ENCODE results near the gene ZNF341. TPM values are rescaled to one million over a fixed set of nuclear protein-coding genes. Genes with fewer than 3 reads are reported as not detected.
A peak's percentile ranks its signal among the peaks of the same experiment; 100 is the strongest.

Gene ZNF341
- total RNA-seq, 2 donors from 2014 or later, result 1.8 to 2.3 TPM

DNA sequence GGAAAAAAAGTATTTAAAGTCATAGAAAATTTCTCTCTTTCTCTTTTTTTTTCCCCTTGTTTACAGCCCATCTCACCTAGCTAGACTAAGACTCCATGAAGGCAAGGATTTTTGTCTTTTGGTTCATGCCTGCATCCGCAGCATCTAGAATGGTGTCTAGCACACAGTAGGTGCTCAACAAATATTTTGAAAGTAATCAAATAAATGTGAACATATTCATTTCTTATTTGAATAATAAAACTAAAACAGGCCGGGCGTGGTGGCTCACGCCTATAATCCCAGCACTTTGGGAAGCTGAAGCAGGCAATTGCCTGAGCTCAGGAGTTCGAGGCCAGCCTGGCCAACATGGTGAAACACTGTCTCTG lies 4.7 kb upstream of the ZNF341 start:
- peaks cover 0 to 6% of the 10 kb centered on the region in 2 donors for H3K4me1 ChIP-seq (ENCODE audit: control insufficient read depth in 1 of 2, low read depth in 2 of 2)
- no peaks in the 10 kb centered on the region for H3K27me3 ChIP-seq (replicated peaks; ENCODE audit: insufficient read depth)
- DNase-seq (ENCODE audit: low spot score), result no peak
- H3K9me3 ChIP-seq, result no peaks in the 10 kb centered on the region
- TF ChIP-seq, protein P1, sequence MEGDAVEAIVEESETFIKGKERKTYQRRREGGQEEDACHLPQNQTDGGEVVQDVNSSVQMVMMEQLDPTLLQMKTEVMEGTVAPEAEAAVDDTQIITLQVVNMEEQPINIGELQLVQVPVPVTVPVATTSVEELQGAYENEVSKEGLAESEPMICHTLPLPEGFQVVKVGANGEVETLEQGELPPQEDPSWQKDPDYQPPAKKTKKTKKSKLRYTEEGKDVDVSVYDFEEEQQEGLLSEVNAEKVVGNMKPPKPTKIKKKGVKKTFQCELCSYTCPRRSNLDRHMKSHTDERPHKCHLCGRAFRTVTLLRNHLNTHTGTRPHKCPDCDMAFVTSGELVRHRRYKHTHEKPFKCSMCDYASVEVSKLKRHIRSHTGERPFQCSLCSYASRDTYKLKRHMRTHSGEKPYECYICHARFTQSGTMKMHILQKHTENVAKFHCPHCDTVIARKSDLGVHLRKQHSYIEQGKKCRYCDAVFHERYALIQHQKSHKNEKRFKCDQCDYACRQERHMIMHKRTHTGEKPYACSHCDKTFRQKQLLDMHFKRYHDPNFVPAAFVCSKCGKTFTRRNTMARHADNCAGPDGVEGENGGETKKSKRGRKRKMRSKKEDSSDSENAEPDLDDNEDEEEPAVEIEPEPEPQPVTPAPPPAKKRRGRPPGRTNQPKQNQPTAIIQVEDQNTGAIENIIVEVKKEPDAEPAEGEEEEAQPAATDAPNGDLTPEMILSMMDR (IDR thresholded peaks at IDR 0.05), result no peak
- no peak overlapping the region for H3K27ac ChIP-seq
- H3K4me3 ChIP-seq, result no peak overlapping the region
- ATAC-seq (ENCODE audit: insufficient number of reproducible peaks, low FRiP score, low read depth), result no peak
- no peaks in the 10 kb centered on the region for H3K36me3 ChIP-seq

- TF ChIP-seq, protein P1 (IDR thresholded peaks at IDR 0.05), result no peak
Observed at GRCh38 chr20:33727806-33728205, 4.0 kb upstream of the ZNF341 start.

GRCh38 chr20:33728463-33728862 lies 3.3 kb upstream of the ZNF341 start:
- no peak for ATAC-seq (ENCODE audit: insufficient number of reproducible peaks, low FRiP score, low read depth)
- H3K4me1 ChIP-seq (ENCODE audit: control insufficient read depth in 1 of 2, low read depth in 2 of 2), result peaks cover 0 to 17% of the 10 kb centered on the region in 2 donors
- H3K27ac ChIP-seq, result no peak overlapping the region
- H3K4me3 ChIP-seq, result no peak overlapping the region
- no peaks in the 10 kb centered on the region for H3K36me3 ChIP-seq
- DNase-seq (ENCODE audit: low spot score), result no peak
- no peaks in the 10 kb centered on the region for H3K27me3 ChIP-seq (replicated peaks; ENCODE audit: insufficient read depth)
- TF ChIP-seq, protein P1 (IDR thresholded peaks at IDR 0.05), result no peak
- H3K9me3 ChIP-seq, result no peaks in the 10 kb centered on the region

More at GRCh38 chr20:33727806-33728205, 4.0 kb upstream of the ZNF341 start:
- no peak for ATAC-seq (ENCODE audit: insufficient number of reproducible peaks, low FRiP score, low read depth)
- peaks cover 0 to 10% of the 10 kb centered on the region in 2 donors for H3K4me1 ChIP-seq (ENCODE audit: control insufficient read depth in 1 of 2, low read depth in 2 of 2)
- no peak overlapping the region for H3K4me3 ChIP-seq
- H3K27ac ChIP-seq, result no peak overlapping the region
- H3K36me3 ChIP-seq, result no peaks in the 10 kb centered on the region
- H3K9me3 ChIP-seq, result no peaks in the 10 kb centered on the region
- no peak for DNase-seq (ENCODE audit: low spot score)
- H3K27me3 ChIP-seq (replicated peaks; ENCODE audit: insufficient read depth), result no peaks in the 10 kb centered on the region

- no peak overlapping the region for H3K27ac ChIP-seq
- H3K4me3 ChIP-seq, result no peak overlapping the region
- TF ChIP-seq, protein P1 (IDR thresholded peaks at IDR 0.05), result no peak
- no peaks in the 10 kb centered on the region for H3K27me3 ChIP-seq (replicated peaks; ENCODE audit: insufficient read depth)
- ATAC-seq (ENCODE audit: insufficient number of reproducible peaks, low FRiP score, low read depth) (no peak), DNase-seq (ENCODE audit: low spot score) (no peak)
- no peaks in the 10 kb centered on the region for H3K36me3 ChIP-seq
- peaks cover 0 to 23% of the 10 kb centered on the region in 2 donors for H3K4me1 ChIP-seq (ENCODE audit: control insufficient read depth in 1 of 2, low read depth in 2 of 2)
- H3K9me3 ChIP-seq, result no peaks in the 10 kb centered on the region
Observed at GRCh38 chr20:33729101-33729500, 2.7 kb upstream of the ZNF341 start.

- H3K9me3 ChIP-seq, result peaks cover 1% of the 10 kb centered on the region
- peak overlapping the region; percentile 77 to 85 for H3K27ac ChIP-seq
- peak overlapping the region; percentile 69 for H3K4me3 ChIP-seq
- H3K4me1 ChIP-seq (ENCODE audit: control insufficient read depth in 1 of 2, low read depth in 2 of 2), result peaks cover 0 to 26% of the 10 kb centered on the region in 2 donors
- no peaks in the 10 kb centered on the region for H3K36me3 ChIP-seq
- DNase-seq (ENCODE audit: low spot score), result no peak
- TF ChIP-seq, protein P1 (IDR thresholded peaks at IDR 0.05), result no peak
- no peaks in the 10 kb centered on the region for H3K27me3 ChIP-seq (replicated peaks; ENCODE audit: insufficient read depth)
- no peak for ATAC-seq (ENCODE audit: insufficient number of reproducible peaks, low FRiP score, low read depth)
Observed at GRCh38 chr20:33730946-33731692, 677 bp upstream of the ZNF341 start.
